Mammary epithelial cell (primary cell): ENCODE data around the gene CAMTA1.

Experiments
- CTCF ChIP-seq, 2 donors: IDR thresholded peaks in 1 of 2; conservative IDR thresholded peaks in 1 of 2; 2 replicates each; pipeline ENCODE4 v1.5.1; 2011 to 2012; ENCODE audit warnings: inconsistent platforms in 2 of 2, low read length in 2 of 2, mild to moderate bottlenecking in 2 of 2, control low read depth in 1 of 2, low read depth in 1 of 2; ENCODE audit not compliant: insufficient read depth in 1 of 2; ENCODE audit errors: extremely low read depth in 1 of 2
- EZH2 ChIP-seq: IDR thresholded peaks from 2 replicates; pipeline ENCODE4 v1.6.1; 2012; ENCODE audit warnings: low read length, inconsistent platforms, borderline replicate concordance

GRCh38 chr1:7442036-7442435, 656.8 kb downstream of the CAMTA1 start:
- TF ChIP-seq CTCF (conservative IDR thresholded peaks at IDR 0.05 in 1 of 2, IDR thresholded peaks at IDR 0.05 in 1 of 2; ENCODE audit: extremely low read depth in 1 of 2, insufficient read depth in 1 of 2, low read depth in 1 of 2, low read length in 2 of 2) (no peak), EZH2 (no peak)
